GM12892 (cell line): ENCODE data around the gene RHEBL1.
A peak's percentile ranks its signal among the peaks of the same experiment; 100 is the strongest.

Source experiments
- POLR2A ChIP-seq: IDR thresholded peaks from 2 replicates; pipeline ENCODE4 v1.6.1; 2011; ENCODE audit warnings: low read depth, low read length, control low read depth
- POLR2AphosphoS5 ChIP-seq: IDR thresholded peaks from 2 replicates; pipeline ENCODE4 v1.6.1; 2011; ENCODE audit warnings: low read depth, low read length, control low read depth
- TAF1 ChIP-seq: IDR thresholded peaks from 2 replicates; pipeline ENCODE4 v1.6.1; 2011; ENCODE audit warnings: low read depth, mild to moderate bottlenecking, control low read depth, low read length, borderline replicate concordance

DNA sequence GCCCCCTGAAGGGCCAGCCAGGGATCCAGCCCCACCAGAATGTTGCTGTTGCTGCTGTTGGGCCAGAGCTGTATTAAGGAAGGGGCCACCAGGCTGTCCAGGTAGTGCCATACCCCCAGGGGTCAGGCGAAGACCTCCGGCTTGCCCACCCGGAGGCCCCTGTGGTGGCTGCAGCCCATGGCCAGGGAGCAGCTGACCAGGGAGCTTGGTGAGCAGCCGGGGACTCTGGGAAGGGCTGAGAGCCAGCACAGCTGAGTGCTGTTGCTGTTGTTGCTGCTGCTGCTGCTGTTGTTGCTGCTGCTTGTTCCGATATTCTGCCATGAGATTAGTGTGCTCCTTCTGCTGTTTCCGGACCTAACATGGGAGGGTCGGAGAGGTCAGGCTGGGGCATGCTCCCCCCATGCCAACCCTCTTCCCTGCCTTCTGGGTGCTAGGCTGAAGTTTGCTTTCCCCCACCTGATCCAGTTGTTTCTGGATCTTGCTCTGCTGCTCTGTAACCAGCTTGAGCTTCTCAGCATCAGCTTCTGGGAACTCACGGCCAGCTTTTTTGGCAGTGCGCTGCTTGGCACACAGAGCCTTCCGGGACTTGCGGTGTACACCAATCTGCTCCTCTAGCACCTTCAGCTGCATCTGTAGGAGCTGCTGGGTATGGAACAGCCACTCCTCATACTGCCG, 36.0 kb downstream of the RHEBL1 start:
- TF ChIP-seq POLR2AphosphoS5: no peak
- TF ChIP-seq TAF1: no peak
- peak; percentile 22; the same call in 1 of the 2 replicates for TF ChIP-seq POLR2A
